Mucosa of rectum (tissue), 2 donors: ENCODE results near the gene OVCA2.

ENCODE experiments used
- H3K27ac ChIP-seq, 2 donors: one replicate each; pipeline ENCODE4 v1.7.0; 2013; ENCODE audit warnings: inconsistent platforms in 2 of 2, low read depth in 2 of 2, low read length in 2 of 2
- H3K27me3 ChIP-seq, 2 donors: one replicate each; pipeline ENCODE4 v1.7.0; 2013; ENCODE audit warnings: low read length in 2 of 2; ENCODE audit not compliant: control insufficient read depth in 2 of 2, insufficient read depth in 2 of 2
- H3K36me3 ChIP-seq, 2 donors: one replicate each; pipeline ENCODE4 v1.7.0; 2013; ENCODE audit warnings: low read length in 2 of 2; ENCODE audit not compliant: control insufficient read depth in 2 of 2, insufficient read depth in 2 of 2
- H3K4me1 ChIP-seq, 2 donors: one replicate each; pipeline ENCODE4 v1.7.0; 2013; ENCODE audit warnings: low read length in 2 of 2, mild to moderate bottlenecking in 1 of 2; ENCODE audit not compliant: control insufficient read depth in 2 of 2, insufficient read depth in 2 of 2
- H3K4me3 ChIP-seq, 2 donors: one replicate each; pipeline ENCODE4 v1.7.0; 2013; ENCODE audit warnings: low read length in 2 of 2
- H3K9ac ChIP-seq, 2 donors: one replicate each; pipeline ENCODE4 v1.7.0; 2013; ENCODE audit warnings: low read length in 2 of 2, low read depth in 1 of 2, mild to moderate bottlenecking in 1 of 2
- H3K9me3 ChIP-seq, 2 donors: one replicate each; pipeline ENCODE4 v1.7.0; 2013; ENCODE audit warnings: low read length in 2 of 2; ENCODE audit not compliant: control insufficient read depth in 2 of 2
- donor health status: healthy.
- donor health status: Normal muscosa, but diverticular disease.

OVCA2 gene

GRCh38 chr17:2071455-2072281, 29.8 kb downstream of the OVCA2 start:
- H3K27me3 ChIP-seq, result no peaks in the 10 kb centered on the region
- peak overlapping the region; percentile 62 to 79 for H3K27ac ChIP-seq
- H3K9ac ChIP-seq, result peak overlapping the region in 1 of 2 donors; percentile 24
- no peak overlapping the region for H3K4me3 ChIP-seq
- peaks cover 18 to 41% of the 10 kb centered on the region in 2 donors for H3K4me1 ChIP-seq
- H3K36me3 ChIP-seq, result peaks cover 6 to 12% of the 10 kb centered on the region in 2 donors
- H3K9me3 ChIP-seq, result no peaks in the 10 kb centered on the region

DNA sequence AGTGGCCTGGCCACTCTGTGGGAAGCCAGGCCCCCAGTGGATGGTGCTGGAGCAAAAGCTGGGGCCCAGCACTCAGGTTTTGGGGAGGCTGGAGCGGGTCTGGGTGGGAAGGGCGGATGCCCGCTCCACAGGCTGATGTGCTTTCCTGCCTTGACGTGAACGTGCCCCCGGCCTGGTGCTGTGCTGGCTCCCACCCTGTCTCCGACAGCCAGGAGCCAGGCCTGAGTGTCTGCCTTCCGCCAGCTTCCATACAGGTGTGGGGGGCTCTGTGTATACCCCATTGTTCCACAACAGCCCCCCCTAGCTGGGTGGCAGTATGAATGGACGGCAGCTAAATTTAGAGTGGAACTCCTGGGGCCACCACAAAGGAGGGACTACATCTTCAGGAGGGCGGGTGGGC, 33.1 kb downstream of the OVCA2 start:
- H3K4me1 ChIP-seq, result peaks cover 7 to 21% of the 10 kb centered on the region in 2 donors
- no peaks in the 10 kb centered on the region for H3K27me3 ChIP-seq
- no peak overlapping the region for H3K9ac ChIP-seq
- peaks cover 10 to 16% of the 10 kb centered on the region in 2 donors for H3K36me3 ChIP-seq
- no peak overlapping the region for H3K4me3 ChIP-seq
- H3K9me3 ChIP-seq, result no peaks in the 10 kb centered on the region
- peak overlapping the region in 1 of 2 donors; percentile 61 for H3K27ac ChIP-seq

DNA sequence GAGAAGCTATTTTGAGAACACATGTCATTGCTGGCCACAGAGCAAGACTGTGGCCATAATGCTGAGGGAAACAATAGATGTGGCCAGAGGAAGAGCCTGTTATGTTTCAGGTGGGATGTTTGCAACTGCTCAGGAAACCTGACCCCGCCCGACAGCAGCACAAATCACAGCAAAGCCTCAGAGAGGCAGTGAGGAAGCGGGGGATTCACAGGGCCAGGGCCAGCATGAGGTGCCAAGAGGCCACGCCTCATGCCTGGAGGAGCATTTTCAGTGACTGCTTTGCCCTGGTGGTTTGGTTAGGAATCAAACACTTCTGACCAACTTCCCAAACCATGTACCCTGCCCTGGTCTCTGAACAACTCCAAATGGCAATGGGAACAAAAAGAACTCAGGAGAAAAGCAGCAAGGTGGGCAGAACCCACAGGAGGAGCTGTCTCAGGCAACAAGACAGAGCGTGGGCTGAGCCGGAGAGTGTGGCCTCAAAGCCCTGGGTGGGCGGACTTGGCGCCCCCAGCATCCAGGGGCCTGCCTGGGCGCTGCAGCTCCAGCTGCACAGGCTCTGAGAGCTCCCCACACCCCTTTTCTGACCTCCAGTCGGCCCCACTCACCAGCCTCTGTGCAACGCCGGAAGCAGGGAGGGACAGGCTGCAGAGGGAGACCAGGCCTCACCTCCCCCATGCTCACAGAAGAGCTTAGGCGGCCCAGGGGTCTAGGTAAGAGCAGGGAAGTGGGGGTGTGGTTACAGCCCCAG, 33.7 kb downstream of the OVCA2 start:
- Histone ChIP-seq H3K27ac (peak overlapping the region; percentile 38 to 64), H3K9ac (no peak overlapping the region), H3K4me1 (peaks cover 7 to 21% of the 10 kb centered on the region in 2 donors), H3K4me3 (no peak overlapping the region), H3K36me3 (peaks cover 10 to 16% of the 10 kb centered on the region in 2 donors), H3K27me3 (no peaks in the 10 kb centered on the region), H3K9me3 (no peaks in the 10 kb centered on the region)

GRCh38 chr17:2076087-2076984, 34.5 kb downstream of the OVCA2 start:
- no peak overlapping the region for H3K9ac ChIP-seq
- H3K9me3 ChIP-seq, result no peaks in the 10 kb centered on the region
- H3K4me3 ChIP-seq, result no peak overlapping the region
- H3K27ac ChIP-seq, result peak overlapping the region; percentile 38 to 64
- H3K27me3 ChIP-seq, result no peaks in the 10 kb centered on the region
- H3K4me1 ChIP-seq, result peaks cover 7 to 16% of the 10 kb centered on the region in 2 donors
- peaks cover 16 to 22% of the 10 kb centered on the region in 2 donors for H3K36me3 ChIP-seq

- Histone ChIP-seq H3K4me1 (peaks cover 7 to 17% of the 10 kb centered on the region in 2 donors), H3K4me3 (no peak overlapping the region), H3K27ac (peak overlapping the region in 1 of 2 donors; percentile 64), H3K27me3 (no peaks in the 10 kb centered on the region), H3K9me3 (no peaks in the 10 kb centered on the region), H3K9ac (no peak overlapping the region), H3K36me3 (peaks cover 22 to 28% of the 10 kb centered on the region in 2 donors)
Measured at GRCh38 chr17:2077040-2077439, 35.2 kb downstream of the OVCA2 start.

- no peaks in the 10 kb centered on the region for H3K9me3 ChIP-seq
- H3K9ac ChIP-seq, result no peak overlapping the region
- peak overlapping the region; percentile 1 to 97 for H3K27ac ChIP-seq
- H3K4me3 ChIP-seq, result no peak overlapping the region
- H3K27me3 ChIP-seq, result no peaks in the 10 kb centered on the region
- H3K4me1 ChIP-seq, result peaks cover 37 to 41% of the 10 kb centered on the region in 2 donors
- peaks cover 21 to 32% of the 10 kb centered on the region in 2 donors for H3K36me3 ChIP-seq
Measured at GRCh38 chr17:2081564-2081963, 39.7 kb downstream of the OVCA2 start.

GRCh38 chr17:2082003-2082781, 40.4 kb downstream of the OVCA2 start:
- peak overlapping the region; percentile 1 to 97 for H3K27ac ChIP-seq
- H3K9ac ChIP-seq, result no peak overlapping the region
- no peak overlapping the region for H3K4me3 ChIP-seq
- peaks cover 14 to 28% of the 10 kb centered on the region in 2 donors for H3K36me3 ChIP-seq
- no peaks in the 10 kb centered on the region for H3K27me3 ChIP-seq
- no peaks in the 10 kb centered on the region for H3K9me3 ChIP-seq
- peaks cover 42 to 44% of the 10 kb centered on the region in 2 donors for H3K4me1 ChIP-seq

- H3K9ac ChIP-seq, result peak overlapping the region; percentile 70 to 80
- peaks cover 12 to 23% of the 10 kb centered on the region in 2 donors for H3K36me3 ChIP-seq
- peak overlapping the region; percentile 96 to 97 for H3K27ac ChIP-seq
- no peaks in the 10 kb centered on the region for H3K9me3 ChIP-seq
- peaks cover 56 to 58% of the 10 kb centered on the region in 2 donors for H3K4me1 ChIP-seq
- H3K27me3 ChIP-seq, result no peaks in the 10 kb centered on the region
- H3K4me3 ChIP-seq, result peak overlapping the region in 1 of 2 donors; percentile 42
Measured at GRCh38 chr17:2083613-2084035, 41.8 kb downstream of the OVCA2 start.
